Hematopoietic multipotent progenitor cell treated with erythropoietin and hydrocortisone succinate and interleukin-3 and kit ligand, for 17 days (in vitro differentiated cells): ENCODE measurements around the gene SIK1.
"Not testable (repeated sequence)": the region's sequence is repeated elsewhere in the genome, so short reads cannot be mapped to it uniquely, and the experiment has no call there.

Experiments
- DNase-seq: peaks from one replicate; pipeline ENCODE4 v3.0.0-alpha.2; 2015; ENCODE audit warnings: low spot score

The SIK1 gene

GRCh38 chr21:43439316-43440075 lies 12.6 kb upstream of the SIK1 start:
- DNase-seq, result not testable (repeated sequence)

- not testable (repeated sequence) for DNase-seq
Measured at GRCh38 chr21:43436272-43436671, 9.3 kb upstream of the SIK1 start.

DNA sequence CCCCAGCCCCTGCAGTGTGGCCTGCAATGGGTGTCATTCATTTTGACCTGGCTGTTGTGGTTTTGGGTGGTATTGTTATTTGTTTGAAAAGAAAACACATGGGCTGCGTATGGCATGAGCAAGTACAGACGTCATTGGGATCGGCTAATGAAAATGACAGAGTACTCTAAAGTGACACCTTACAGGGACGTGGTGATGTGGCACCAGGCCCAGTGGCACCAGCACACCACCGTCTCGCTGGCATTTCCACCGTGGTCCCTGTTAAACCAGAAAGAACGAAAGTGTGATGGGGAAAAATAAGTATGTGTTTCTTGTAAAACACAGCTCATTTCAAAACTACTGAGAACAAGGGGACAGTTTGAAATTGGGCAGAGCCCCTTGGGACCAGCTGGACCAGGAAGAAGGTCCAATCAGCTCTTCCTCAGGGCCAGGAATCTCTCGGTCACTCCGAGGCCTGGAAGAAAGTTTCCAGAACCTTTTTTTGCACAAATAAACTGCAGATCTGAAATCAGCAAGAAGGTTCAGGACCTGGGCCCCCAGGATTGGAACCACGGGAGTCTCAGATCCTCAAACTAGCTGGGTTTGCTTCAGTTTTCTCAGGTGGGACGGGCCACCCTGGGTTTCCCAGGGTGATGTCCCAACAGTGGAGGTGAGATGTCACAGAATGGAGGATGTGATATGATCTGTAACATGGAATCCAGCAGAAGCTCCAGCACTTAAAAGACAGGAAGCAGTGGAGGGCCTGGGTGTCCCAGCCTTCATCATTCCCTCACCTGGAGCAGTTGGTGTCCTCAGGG lies 6.6 kb upstream of the SIK1 start:
- not testable (repeated sequence) for DNase-seq

GRCh38 chr21:43430830-43431416 lies 4.0 kb upstream of the SIK1 start:
- not testable (repeated sequence) for DNase-seq

DNA sequence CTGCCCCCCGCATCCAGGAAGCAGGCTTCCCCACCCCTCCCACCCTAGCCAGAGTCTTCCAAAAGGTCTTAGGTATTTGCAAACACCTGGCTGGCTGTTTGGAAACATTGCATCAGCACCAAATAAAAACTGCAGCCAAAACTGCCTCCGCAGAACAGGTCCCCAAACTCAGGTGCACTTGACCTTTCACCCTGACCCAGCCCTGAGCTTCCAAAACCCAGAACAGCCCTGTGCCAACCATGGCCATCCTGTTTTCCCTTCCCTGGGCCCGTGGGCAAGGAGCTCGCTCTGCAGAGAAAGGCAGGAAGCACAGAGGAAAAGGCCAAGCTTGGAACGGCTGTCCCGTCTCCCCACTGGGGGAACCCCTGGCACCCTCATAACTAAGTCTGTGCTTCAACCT lies 2.0 kb upstream of the SIK1 start:
- not testable (repeated sequence) for DNase-seq

GRCh38 chr21:43427242-43427559 lies 270 bp upstream of the SIK1 start:
- DNase-seq, result not testable (repeated sequence)

- DNase-seq, result not testable (repeated sequence)
Measured at GRCh38 chr21:43426004-43426403, 927 bp downstream of the SIK1 start.

DNA sequence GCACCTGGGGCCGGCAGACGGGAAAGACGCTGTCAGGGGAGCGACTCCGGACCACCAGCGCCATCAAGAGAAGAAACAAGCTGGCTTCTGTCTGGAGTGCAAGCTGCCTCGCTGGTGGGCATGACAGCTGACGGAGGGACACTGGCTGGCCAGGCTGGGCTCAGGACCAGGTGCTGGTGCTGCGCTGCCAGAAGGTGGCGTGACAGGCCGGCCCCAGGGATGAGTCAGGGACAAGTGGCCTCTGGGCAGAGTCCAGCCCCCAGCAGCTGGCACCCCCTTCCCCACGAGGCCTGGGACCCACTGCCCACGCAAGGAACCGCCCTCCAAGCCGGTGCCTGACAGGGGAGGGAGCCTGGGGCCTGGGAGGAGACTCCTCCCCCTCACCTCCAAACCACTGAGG lies 7.5 kb downstream of the SIK1 start:
- DNase-seq, result not testable (repeated sequence)

DNA sequence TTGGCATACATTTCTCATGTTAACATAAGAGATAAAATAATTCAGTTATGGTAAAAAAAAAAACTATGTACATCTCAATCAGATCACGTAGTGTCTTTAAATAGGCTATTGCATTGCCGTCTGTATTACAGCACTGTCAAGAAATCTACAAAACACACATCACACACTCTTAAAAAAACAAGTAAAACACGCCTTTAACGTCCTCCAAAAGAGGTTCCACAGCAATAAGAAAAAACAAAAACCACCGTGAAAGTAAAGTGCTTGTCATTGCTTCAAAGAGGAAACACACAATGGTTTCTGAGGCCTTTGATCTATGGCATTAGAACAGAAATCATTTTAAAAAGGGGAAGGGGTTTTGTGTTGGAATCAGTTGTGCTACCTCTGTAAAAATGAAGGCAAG lies 12.4 kb downstream of the SIK1 start:
- DNase-seq, result not testable (repeated sequence)

GRCh38 chr21:43412020-43412788 lies 14.7 kb downstream of the SIK1 start:
- DNase-seq, result not testable (repeated sequence)

- not testable (repeated sequence) for DNase-seq
Measured at GRCh38 chr21:43410456-43411068, 16.4 kb downstream of the SIK1 start.

- DNase-seq, result not testable (repeated sequence)
Measured at GRCh38 chr21:43407139-43407538, 19.8 kb downstream of the SIK1 start.

DNA sequence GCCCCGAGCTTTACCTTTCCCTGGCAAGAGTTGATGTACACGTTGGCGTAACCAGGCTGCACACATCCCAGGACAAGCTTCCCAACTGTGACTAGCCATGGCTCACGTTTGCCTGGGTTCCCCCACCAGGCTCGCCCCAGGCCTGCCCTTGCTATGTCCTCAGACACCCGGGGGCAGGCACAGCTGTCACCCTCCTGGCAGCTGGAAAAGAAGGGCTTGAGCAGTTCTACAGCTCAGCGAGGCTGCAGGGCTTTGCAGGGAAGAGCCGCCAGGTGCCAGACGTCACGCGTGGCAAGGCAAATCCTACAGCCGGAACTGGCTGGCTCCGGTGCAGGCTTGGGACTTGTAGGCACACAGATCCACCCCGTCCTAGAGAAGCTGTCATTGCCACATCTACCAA lies 22.5 kb downstream of the SIK1 start:
- not testable (repeated sequence) for DNase-seq

- not testable (repeated sequence) for DNase-seq
Measured at GRCh38 chr21:43403651-43404430, 23.1 kb downstream of the SIK1 start.

DNA sequence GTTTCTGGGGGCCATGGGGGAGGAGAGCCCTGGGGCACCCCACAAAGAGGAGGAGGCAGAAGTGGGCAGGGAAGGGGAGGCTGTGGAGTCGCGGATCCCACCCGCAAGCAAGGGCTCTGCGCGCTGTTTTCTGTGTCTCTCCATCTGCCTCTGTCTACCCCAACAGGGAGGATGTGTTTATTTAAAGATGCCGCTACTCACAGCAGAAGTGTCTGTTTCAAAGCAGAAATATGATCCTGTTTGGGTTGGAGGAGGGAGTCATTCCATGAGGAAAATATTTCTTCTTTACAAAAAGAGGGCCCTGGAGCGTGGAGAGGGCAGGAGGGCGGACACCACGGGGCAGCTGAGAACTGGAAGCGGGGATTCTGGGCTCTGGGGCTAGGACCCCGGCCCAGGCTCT lies 25.8 kb downstream of the SIK1 start:
- DNase-seq, result not testable (repeated sequence)

- not testable (repeated sequence) for DNase-seq
Measured at GRCh38 chr21:43399595-43400015, 27.3 kb downstream of the SIK1 start.

- not testable (repeated sequence) for DNase-seq
Measured at GRCh38 chr21:43399136-43399535, 27.8 kb downstream of the SIK1 start.

DNA sequence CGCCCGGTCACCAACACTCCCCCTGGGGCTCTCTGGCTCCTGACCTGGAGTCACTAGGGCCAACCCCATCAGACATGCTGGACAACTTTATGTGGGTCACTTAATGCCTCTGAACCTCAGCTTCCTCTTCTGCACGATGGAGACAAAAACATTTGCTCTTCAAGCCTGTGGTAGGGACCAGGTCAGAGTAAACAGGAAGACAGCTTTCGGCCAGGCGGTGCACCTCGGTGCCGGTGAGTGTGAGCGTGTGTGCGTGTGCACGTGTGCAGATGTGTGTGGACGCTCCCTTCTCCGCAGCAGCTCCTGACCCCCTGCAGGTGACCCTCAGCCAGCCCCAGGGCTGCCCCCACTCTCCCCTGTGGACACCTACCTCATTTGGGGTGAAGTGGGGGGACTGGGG lies 28.4 kb downstream of the SIK1 start:
- not testable (repeated sequence) for DNase-seq

DNA sequence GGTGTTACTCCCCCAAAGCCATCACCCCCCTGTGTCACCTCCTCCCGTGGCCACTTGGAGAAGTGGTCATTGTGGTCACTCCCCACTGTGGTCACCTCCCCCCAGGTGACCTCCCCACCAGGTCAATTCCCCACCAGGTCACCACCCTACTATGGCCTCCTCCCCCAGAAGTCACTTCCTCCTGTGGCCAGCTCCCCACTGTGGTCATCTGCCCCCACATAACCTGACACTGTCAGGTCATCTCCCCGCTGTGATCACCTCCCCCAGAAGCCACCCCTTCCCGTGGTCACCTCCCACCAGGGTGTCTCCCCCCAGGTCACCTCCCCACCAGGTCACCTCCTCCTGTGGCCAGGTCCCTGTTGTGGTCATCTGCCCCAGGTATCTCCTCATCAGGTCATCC lies 28.9 kb downstream of the SIK1 start:
- not testable (repeated sequence) for DNase-seq

- DNase-seq, result not testable (repeated sequence)
Measured at GRCh38 chr21:43397439-43397808, 29.5 kb downstream of the SIK1 start.
